Activated CD4-positive, alpha-beta T cell treated with anti-CD3 and anti-CD28 coated beads, Interleukin-2, amount 10 ng/mL, durations not matched to agents 7 days and 5 days (primary cell): ENCODE measurements around the gene SLC34A2. TPM values are rescaled to one million over a fixed set of nuclear protein-coding genes. Genes with fewer than 3 reads are reported as not detected.

Experiments
- CTCF ChIA-PET: fragments of 350-600 bp; sonication (Branson Sonifier 250); formaldehyde crosslinking; loops from one replicate; lab custom pipeline; 2021; ENCODE audit warnings: antibody characterized with exemption; lab: Charles Lee
- POLR2A ChIA-PET: fragments of 350-600 bp; sonication (Branson Sonifier 250); formaldehyde crosslinking; loops from one replicate; lab custom pipeline; 2021; ENCODE audit warnings: antibody characterized with exemption; lab: Charles Lee
- DNase-seq: peaks from one replicate; pipeline ENCODE4 v3.0.0-alpha.2; 2020
- H3K27ac Mint-ChIP-seq: one replicate; pipeline ENCODE4 v1.8.0; 2021; ENCODE audit warnings: mild to moderate bottlenecking, moderate library complexity, mixed read lengths
- H3K27me3 Mint-ChIP-seq: one replicate; pipeline ENCODE4 v1.8.0; 2021; ENCODE audit warnings: mixed read lengths
- H3K36me3 Mint-ChIP-seq: one replicate; pipeline ENCODE4 v1.8.0; 2021; ENCODE audit warnings: low read depth, mixed read lengths
- H3K4me1 Mint-ChIP-seq: one replicate; pipeline ENCODE4 v1.8.0; 2021; ENCODE audit warnings: mixed read lengths
- H3K4me3 Mint-ChIP-seq: one replicate; pipeline ENCODE4 v1.8.0; 2021; ENCODE audit warnings: mild to moderate bottlenecking, moderate library complexity, mixed read lengths
- H3K9me3 Mint-ChIP-seq: one replicate; pipeline ENCODE4 v1.8.0; 2021; ENCODE audit warnings: mixed read lengths
- total RNA-seq, 2 experiments: library from RNA; stranded (reverse); gene quantifications; one replicate each; pipeline ENCODE4 v1.2.3, GENCODE V29; 2021

Gene SLC34A2
- total RNA-seq, 2 experiments from 2014 or later = not detected

DNA sequence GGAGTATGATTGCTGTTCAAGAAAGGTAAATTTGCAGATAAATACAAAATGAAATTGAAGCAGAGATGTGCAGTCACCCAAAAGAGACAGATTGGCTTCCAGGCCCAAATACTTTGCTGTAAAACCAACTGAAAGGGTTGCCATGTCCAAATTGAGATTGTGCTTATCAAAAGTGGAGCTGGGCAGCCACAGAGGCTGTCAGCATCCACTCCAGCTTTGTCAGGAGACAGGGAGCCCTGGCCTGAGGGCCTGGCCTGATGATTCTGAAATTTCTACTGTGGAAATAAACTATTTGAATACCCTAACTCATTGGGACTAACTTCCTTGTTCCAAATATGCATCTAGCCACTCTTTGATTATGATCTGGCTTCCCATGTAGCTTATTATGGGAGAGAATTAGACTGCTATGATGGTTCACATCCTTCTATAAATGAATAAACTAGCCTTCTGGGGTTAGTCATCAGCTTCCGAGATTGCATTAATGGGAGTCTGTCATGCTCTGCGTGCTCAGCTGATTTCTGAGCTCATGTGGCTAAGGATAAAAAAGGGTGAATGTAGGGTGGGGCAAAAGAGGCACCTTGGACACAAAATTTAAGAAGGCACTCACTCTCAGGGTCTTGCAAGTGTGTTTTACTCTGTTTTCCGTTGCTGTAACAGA is 48.2 kb downstream of the SLC34A2 start:
- no peak for DNase-seq

DNA sequence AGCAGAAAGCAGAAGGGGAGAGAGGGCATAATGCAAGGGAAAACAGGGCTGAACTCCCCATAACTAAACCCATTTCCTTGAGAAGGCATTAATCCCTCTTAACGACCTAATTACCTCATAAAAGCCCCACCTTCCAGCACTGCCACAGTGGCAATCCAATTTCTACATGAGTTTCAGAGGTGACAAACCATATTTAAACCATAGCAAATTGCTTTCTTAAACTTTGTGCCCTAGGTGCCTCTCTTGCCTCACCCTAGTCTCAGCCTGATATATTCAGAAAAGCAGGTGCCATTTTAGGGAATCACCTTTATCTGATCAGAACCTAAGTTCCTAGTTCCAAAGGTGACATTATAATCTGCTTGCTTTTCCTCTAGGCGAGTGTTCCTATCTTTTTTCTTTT is 48.9 kb downstream of the SLC34A2 start:
- H3K27ac Mint-ChIP-seq = no peak overlapping the region
- ChIA-PET CTCF (no interaction called here), POLR2A (no interaction called here)
- no peaks in the 10 kb centered on the region for H3K4me1 Mint-ChIP-seq
- H3K27me3 Mint-ChIP-seq = no peaks in the 10 kb centered on the region
- no peaks in the 10 kb centered on the region for H3K36me3 Mint-ChIP-seq
- peaks cover 2% of the 10 kb centered on the region for H3K9me3 Mint-ChIP-seq
- DNase-seq = no peak
- no peak overlapping the region for H3K4me3 Mint-ChIP-seq

More for the DNA sequence above, 48.2 kb downstream of the SLC34A2 start:
- CTCF ChIA-PET = no interaction called here
- Mint-ChIP-seq H3K27ac (no peak overlapping the region), H3K4me1 (no peaks in the 10 kb centered on the region), H3K36me3 (no peaks in the 10 kb centered on the region), H3K9me3 (peaks cover 2% of the 10 kb centered on the region), H3K27me3 (no peaks in the 10 kb centered on the region), H3K4me3 (no peak overlapping the region)
- POLR2A ChIA-PET = interaction anchor here (0.6 kb wide), 1 partner anchor 32 kb away, joined by 3 read pairs; no protein-coding TSS in a partner anchor

DNA sequence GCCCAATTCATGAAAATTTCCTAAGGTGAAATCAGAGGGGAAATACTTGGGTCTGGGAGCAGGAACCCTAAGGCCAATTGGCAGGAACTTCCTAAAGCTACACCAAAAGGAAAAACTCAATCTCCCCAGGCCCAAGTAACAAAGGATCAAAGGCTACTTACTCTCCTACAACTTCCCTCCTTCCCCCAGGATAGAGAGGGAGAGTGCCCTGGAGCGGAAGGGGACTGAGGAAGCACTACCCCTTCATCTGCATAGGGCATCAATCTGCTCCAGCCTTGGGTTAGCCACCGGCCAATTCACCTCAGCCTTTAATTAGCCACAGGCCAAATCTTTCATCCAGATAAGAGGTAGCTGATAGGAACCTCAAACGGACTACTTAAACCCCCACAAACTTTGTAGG is 55.0 kb downstream of the SLC34A2 start:
- H3K36me3 Mint-ChIP-seq = no peaks in the 10 kb centered on the region
- POLR2A ChIA-PET = no interaction called here

DNA sequence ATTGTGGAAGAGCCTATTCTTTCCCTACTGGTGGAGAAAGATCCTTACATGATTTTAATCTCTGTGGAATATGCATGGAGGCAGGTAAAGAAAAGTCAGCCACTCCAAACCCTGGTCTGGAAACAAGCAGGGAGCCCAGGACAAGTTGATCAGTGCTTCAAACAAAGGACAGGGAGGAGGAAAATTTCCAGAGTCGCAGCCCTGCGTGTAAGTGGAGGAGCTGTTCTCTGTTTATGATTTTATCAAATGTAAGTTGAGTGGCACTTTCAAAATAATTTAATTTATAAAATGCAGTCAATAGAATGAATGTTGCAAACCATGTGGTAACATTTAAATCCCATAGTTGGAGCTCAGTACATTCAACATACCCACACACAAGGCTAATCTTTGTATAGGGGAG is 57.0 kb downstream of the SLC34A2 start:
- no peaks in the 10 kb centered on the region for H3K36me3 Mint-ChIP-seq
- no peak overlapping the region for H3K4me3 Mint-ChIP-seq
- H3K4me1 Mint-ChIP-seq = no peaks in the 10 kb centered on the region
- no peak overlapping the region for H3K27ac Mint-ChIP-seq
- CTCF ChIA-PET = interaction anchor here (0.7 kb wide), 1 partner anchor 213 kb away, joined by 4 read pairs; no protein-coding TSS in a partner anchor
- peaks cover 2% of the 10 kb centered on the region for H3K9me3 Mint-ChIP-seq
- DNase-seq = no peak
- POLR2A ChIA-PET = no interaction called here
- no peaks in the 10 kb centered on the region for H3K27me3 Mint-ChIP-seq

More for the DNA sequence above, 55.0 kb downstream of the SLC34A2 start:
- H3K27ac Mint-ChIP-seq = no peak overlapping the region
- no peaks in the 10 kb centered on the region for H3K4me1 Mint-ChIP-seq
- no peak overlapping the region for H3K4me3 Mint-ChIP-seq
- CTCF ChIA-PET = no interaction called here
- peaks cover 2% of the 10 kb centered on the region for H3K9me3 Mint-ChIP-seq
- no peak for DNase-seq
- no peaks in the 10 kb centered on the region for H3K27me3 Mint-ChIP-seq

DNA sequence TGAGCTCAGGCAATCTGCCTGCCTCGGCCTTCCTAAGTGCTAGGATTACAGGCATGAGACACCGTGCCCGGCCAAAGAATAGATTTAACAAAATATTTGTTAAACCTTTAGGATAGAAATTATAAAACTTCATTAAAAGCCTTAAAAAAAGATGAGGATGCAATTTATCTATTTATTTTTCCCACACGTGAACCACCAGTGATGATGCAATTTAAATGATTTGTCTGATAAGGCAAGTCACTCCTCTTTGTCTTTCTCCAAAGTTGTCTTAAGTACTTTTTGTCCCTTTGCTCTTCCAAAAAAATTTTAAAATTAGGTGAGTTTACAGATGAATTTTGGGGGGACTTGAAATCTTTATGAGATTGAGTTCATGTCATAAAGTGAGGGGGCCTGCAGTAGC is 58.2 kb downstream of the SLC34A2 start:
- no peaks in the 10 kb centered on the region for H3K9me3 Mint-ChIP-seq
- H3K4me1 Mint-ChIP-seq = no peaks in the 10 kb centered on the region
- H3K27me3 Mint-ChIP-seq = no peaks in the 10 kb centered on the region
- no peak overlapping the region for H3K27ac Mint-ChIP-seq
- POLR2A ChIA-PET = no interaction called here
- no peaks in the 10 kb centered on the region for H3K36me3 Mint-ChIP-seq
- no peak overlapping the region for H3K4me3 Mint-ChIP-seq
- CTCF ChIA-PET = no interaction called here
- no peak for DNase-seq

DNA sequence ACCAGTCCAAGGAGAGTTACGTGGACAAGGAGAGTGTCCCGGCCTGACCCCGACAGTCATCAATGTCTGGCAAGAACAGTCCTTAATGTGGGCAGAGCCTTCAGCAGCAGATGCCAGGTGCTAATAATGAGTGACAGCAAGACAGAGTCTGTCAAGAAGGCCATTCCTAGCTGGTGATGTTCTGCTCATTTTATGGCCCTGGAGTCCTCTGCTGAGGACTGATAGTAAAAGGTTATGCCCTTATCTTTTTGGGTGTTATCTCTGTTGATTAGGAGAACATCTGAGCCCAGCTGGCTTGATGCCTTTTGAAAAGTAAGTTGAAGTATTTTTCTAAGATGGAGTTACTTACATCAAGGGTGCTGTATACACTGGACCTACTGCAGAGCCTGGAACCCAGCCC is 67.3 kb downstream of the SLC34A2 start:
- Mint-ChIP-seq H3K27ac (no peak overlapping the region), H3K4me1 (no peaks in the 10 kb centered on the region), H3K4me3 (no peak overlapping the region), H3K27me3 (no peaks in the 10 kb centered on the region), H3K36me3 (no peaks in the 10 kb centered on the region), H3K9me3 (no peaks in the 10 kb centered on the region)
- ChIA-PET POLR2A (no interaction called here), CTCF (interaction anchor here (1.0 kb wide), 1 partner anchor 27 kb away, joined by 3 read pairs; no protein-coding TSS in a partner anchor)
- no peak for DNase-seq

DNA sequence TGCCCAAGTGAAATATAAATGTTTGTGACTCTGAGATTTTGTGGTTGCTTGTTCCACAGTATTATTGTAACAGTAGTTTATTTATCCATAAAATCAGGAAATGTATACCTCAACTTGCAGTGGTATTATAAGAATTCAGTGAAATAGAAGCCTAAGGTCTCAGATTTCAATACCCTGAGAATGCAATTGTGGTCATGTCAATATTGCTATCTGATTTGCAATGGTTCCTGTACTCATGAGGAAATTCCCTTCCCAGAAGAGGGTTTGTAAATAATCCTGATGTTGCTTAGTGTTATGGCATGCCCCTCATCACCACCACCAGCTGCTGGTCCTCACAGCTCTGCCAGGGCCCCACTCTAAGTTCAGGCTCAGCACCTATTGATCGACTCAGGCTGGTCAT is 67.8 kb downstream of the SLC34A2 start:
- Mint-ChIP-seq H3K4me3 (no peak overlapping the region), H3K27ac (no peak overlapping the region), H3K36me3 (no peaks in the 10 kb centered on the region), H3K4me1 (no peaks in the 10 kb centered on the region), H3K9me3 (peaks cover 2% of the 10 kb centered on the region), H3K27me3 (peaks cover 1% of the 10 kb centered on the region)
- ChIA-PET POLR2A (no interaction called here), CTCF (interaction anchor here (1.0 kb wide), 1 partner anchor 27 kb away, joined by 3 read pairs; no protein-coding TSS in a partner anchor)
- no peak for DNase-seq

DNA sequence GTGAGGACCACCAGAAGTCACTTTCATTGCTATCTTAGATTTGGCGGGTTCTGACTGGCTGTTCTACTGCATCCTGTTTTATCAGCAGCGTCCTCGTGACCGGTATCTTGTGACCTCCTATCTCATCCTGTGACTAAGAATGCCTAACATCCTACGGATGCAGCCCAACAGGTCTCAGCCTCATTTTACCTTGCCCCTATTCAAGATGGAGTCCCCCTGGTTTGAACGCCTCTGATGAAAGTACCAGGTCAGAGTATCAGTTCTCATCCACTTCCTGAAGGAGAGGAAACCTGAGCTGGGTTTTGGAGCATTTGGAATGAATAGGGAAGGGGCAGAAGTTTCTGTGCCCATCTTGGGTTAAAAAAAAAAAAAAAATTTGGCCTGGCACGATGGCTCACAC is 70.2 kb downstream of the SLC34A2 start:
- H3K4me3 Mint-ChIP-seq = no peak overlapping the region
- ChIA-PET POLR2A (no interaction called here), CTCF (no interaction called here)
- peaks cover 2% of the 10 kb centered on the region for H3K27me3 Mint-ChIP-seq
- no peaks in the 10 kb centered on the region for H3K36me3 Mint-ChIP-seq
- H3K4me1 Mint-ChIP-seq = no peaks in the 10 kb centered on the region
- DNase-seq = no peak
- no peak overlapping the region for H3K27ac Mint-ChIP-seq
- H3K9me3 Mint-ChIP-seq = peaks cover 3% of the 10 kb centered on the region

DNA sequence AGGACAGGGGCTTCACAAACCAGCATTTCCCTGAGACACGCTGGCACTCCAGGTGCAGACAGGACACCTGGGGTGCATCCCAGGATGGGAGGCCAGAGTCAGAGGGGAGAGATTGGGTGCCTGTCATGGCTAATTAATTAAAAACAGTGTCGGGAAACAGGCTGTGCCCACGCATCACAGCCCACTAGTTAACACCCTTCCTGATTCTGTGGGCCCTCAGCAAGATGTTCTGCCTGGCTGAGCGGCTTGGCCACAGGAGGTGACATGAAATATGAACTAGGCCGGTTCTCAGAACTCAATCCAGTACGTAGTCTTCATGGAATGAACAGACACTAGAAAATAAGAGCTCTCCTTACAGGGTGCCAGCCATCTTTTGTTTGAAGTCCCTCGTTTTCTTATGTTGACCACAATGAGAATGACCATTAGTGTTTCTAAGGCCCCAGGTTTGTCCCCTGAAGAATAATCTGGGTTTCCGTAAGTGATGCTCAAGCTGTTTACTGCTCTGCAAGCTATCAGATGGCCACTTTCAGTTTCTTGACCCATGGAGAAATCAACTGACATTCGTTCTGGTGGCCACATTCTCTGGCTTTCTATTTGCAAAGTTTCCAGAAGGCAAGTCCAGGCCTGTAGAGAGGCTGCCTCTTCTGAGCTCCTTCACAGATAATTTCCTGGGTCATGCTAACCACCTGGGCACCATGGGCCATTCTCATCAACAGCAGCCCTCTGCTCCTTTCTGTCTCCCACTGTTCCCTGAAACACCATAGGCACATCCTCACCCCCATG is 72.3 kb downstream of the SLC34A2 start:
- ChIA-PET POLR2A (no interaction called here), CTCF (interaction anchor here (1.0 kb wide), 1 partner anchor 10 kb away, joined by 3 read pairs; no protein-coding TSS in a partner anchor)
- DNase-seq = no peak
- Mint-ChIP-seq H3K27me3 (peaks cover 2% of the 10 kb centered on the region), H3K36me3 (no peaks in the 10 kb centered on the region), H3K9me3 (peaks cover 3% of the 10 kb centered on the region), H3K4me3 (no peak overlapping the region), H3K27ac (no peak overlapping the region), H3K4me1 (no peaks in the 10 kb centered on the region)

Other genes with a start within 250 kb of the SLC34A2 start
- gene SEL1L3, start 207.1 kb downstream of the SLC34A2 start, total RNA-seq = 10 to 100 TPM; 47.6 to 63.4 TPM